SH-SY5Y (cell line): ENCODE measurements around the gene SMAD3.

Experiments used
- GATA2 ChIP-seq: IDR thresholded peaks from 2 replicates; pipeline ENCODE4 v1.6.1; 2011; ENCODE audit warnings: mild to moderate bottlenecking, low read depth, low read length
- GATA3 ChIP-seq: IDR thresholded peaks from 2 replicates; pipeline ENCODE4 v1.6.1; 2011; ENCODE audit warnings: low read depth, mild to moderate bottlenecking, low read length, moderate library complexity

GRCh38 chr15:67032608-67033007, 32.8 kb upstream of the SMAD3 start:
- TF ChIP-seq GATA3 (no peak), GATA2 (no peak)
